CD14-positive monocyte (primary cell): ENCODE results near the gene CREBL2. TPM values are rescaled to one million over a fixed set of nuclear protein-coding genes. Genes with fewer than 3 reads are reported as not detected.
A peak's percentile ranks its signal among the peaks of the same experiment; 100 is the strongest.
"Not testable (repeated sequence)": the region's sequence is repeated elsewhere in the genome, so short reads cannot be mapped to it uniquely, and the experiment has no call there.

Source experiments
- DNase-seq, 3 donors: peaks; one replicate each; pipeline ENCODE4 v3.0.0-alpha.2; 2011 to 2022
- H2AFZ ChIP-seq: 2 replicates; pipeline ENCODE4 v1.6.0; 2012; ENCODE audit warnings: mild to moderate bottlenecking, low read depth, low read length, inconsistent platforms; ENCODE audit not compliant: insufficient read depth, poor library complexity, severe bottlenecking
- H3K27ac ChIP-seq, 2 donors: 1 replicate in 1 of 2; 2 replicates in 1 of 2; pipeline ENCODE4 v1.5.1; 2012 to 2013; ENCODE audit warnings: low read length in 2 of 2, control low read depth in 1 of 2, inconsistent platforms in 1 of 2, low read depth in 1 of 2, mild to moderate bottlenecking in 1 of 2
- H3K27me3 ChIP-seq, 2 donors: one replicate each; pipeline versions ENCODE4 v1.6.0 to v1.6.1; 2011 to 2013; ENCODE audit warnings: low read length in 2 of 2; ENCODE audit not compliant: control insufficient read depth in 2 of 2, insufficient read depth in 2 of 2
- H3K36me3 ChIP-seq, 2 donors: replicated peaks in 1 of 2; 1 replicate in 1 of 2; 2 replicates in 1 of 2; pipeline versions ENCODE4 v1.5.1 to v1.6.1; 2012 to 2013; ENCODE audit warnings: low read length in 2 of 2, control low read depth in 1 of 2, inconsistent platforms in 1 of 2, mild to moderate bottlenecking in 1 of 2; ENCODE audit not compliant: insufficient read depth in 2 of 2, control insufficient read depth in 1 of 2
- H3K4me1 ChIP-seq, 2 donors: 1 replicate in 1 of 2; 2 replicates in 1 of 2; pipeline versions ENCODE4 v1.5.1 to v1.6.1; 2012 to 2013; ENCODE audit warnings: low read length in 2 of 2, control low read depth in 1 of 2, inconsistent platforms in 1 of 2, mild to moderate bottlenecking in 1 of 2, moderate library complexity in 1 of 2; ENCODE audit not compliant: insufficient read depth in 2 of 2, control insufficient read depth in 1 of 2
- H3K4me2 ChIP-seq: replicated peaks from 2 replicates; pipeline ENCODE3; 2012; ENCODE audit warnings: low read length, moderate library complexity, mild to moderate bottlenecking; ENCODE audit not compliant: poor library complexity, severe bottlenecking; ENCODE audit errors: extremely low read depth
- H3K4me3 ChIP-seq, 3 experiments: fragments of 200-600 bp in 1 of 3; sonication (generic) in 1 of 3; replicated peaks in 1 of 3; 1 replicate in 2 of 3; 2 replicates in 1 of 3; pipeline ENCODE4 v1.5.1; 2011 to 2013; ENCODE audit warnings: low read length in 3 of 3, mild to moderate bottlenecking in 3 of 3, control low read depth in 2 of 3, low read depth in 2 of 3, inconsistent platforms in 1 of 3, moderate library complexity in 1 of 3
- H3K79me2 ChIP-seq: 2 replicates; pipeline ENCODE4 v1.6.0; 2012; ENCODE audit warnings: mild to moderate bottlenecking, control low read depth, inconsistent platforms, low read length, moderate library complexity; ENCODE audit not compliant: insufficient read depth
- H3K9ac ChIP-seq: 2 replicates; pipeline ENCODE4 v1.6.0; 2017; ENCODE audit warnings: low read length, mild to moderate bottlenecking; ENCODE audit not compliant: insufficient read depth, poor library complexity, severe bottlenecking
- H3K9me3 ChIP-seq, 2 donors: replicated peaks in 1 of 2; 1 replicate in 1 of 2; 2 replicates in 1 of 2; pipeline versions ENCODE4 v1.5.1 to v1.6.1; 2012 to 2013; ENCODE audit warnings: low read length in 2 of 2, control low read depth in 1 of 2; ENCODE audit not compliant: control insufficient read depth in 1 of 2, insufficient read depth in 1 of 2
- H4K20me1 ChIP-seq: 2 replicates; pipeline ENCODE4 v1.6.0; 2012; ENCODE audit warnings: mild to moderate bottlenecking, low read length, control low read depth, moderate library complexity; ENCODE audit not compliant: insufficient read depth
- H3K27ac Mint-ChIP-seq, 7 donors: one replicate each; pipeline ENCODE4 v1.8.0; 2020; ENCODE audit warnings: mild to moderate bottlenecking in 7 of 7, mixed read lengths in 7 of 7, moderate library complexity in 6 of 7, inconsistent platforms in 2 of 7
- H3K27me3 Mint-ChIP-seq, 3 donors: one replicate each; pipeline ENCODE4 v1.8.0; 2021 to 2022; ENCODE audit warnings: low read depth in 3 of 3, mild to moderate bottlenecking in 3 of 3, mixed read lengths in 3 of 3, moderate library complexity in 3 of 3, inconsistent platforms in 1 of 3
- H3K36me3 Mint-ChIP-seq, 2 donors: one replicate each; pipeline ENCODE4 v1.8.0; 2020; ENCODE audit warnings: mixed read lengths in 2 of 2, inconsistent platforms in 1 of 2, mild to moderate bottlenecking in 1 of 2
- H3K4me1 Mint-ChIP-seq: one replicate; pipeline ENCODE4 v1.8.0; 2020; ENCODE audit warnings: mild to moderate bottlenecking, mixed read lengths
- H3K4me3 Mint-ChIP-seq, 2 donors: one replicate each; pipeline ENCODE4 v1.8.0; 2020; ENCODE audit warnings: mild to moderate bottlenecking in 2 of 2, mixed read lengths in 2 of 2, moderate library complexity in 1 of 2
- H3K9me3 Mint-ChIP-seq, 7 donors: one replicate each; pipeline ENCODE4 v1.8.0; 2020 to 2022; ENCODE audit warnings: mixed read lengths in 7 of 7, mild to moderate bottlenecking in 6 of 7, moderate library complexity in 6 of 7, inconsistent platforms in 2 of 7
- WGBS: methylation state at CpG from one replicate; pipeline ENCODE4 v1.1.5; 2013; ENCODE audit warnings: missing lambda C conversion rate; ENCODE audit not compliant: insufficient coverage; 5-methylcytosine and 5-hydroxymethylcytosine counted together
- intact Hi-C, 2 donors: fragments of 100-400 bp; cut with micrococcal nuclease; formaldehyde crosslinking; loops; one replicate each; pipeline versions ENCODE4 v1.15.0 to v1.15.1; 2023
- polyA plus RNA-seq, 3 donors: library from polyadenylated mRNA; depleted of rRNA in 1 of 3; unstranded in 2 of 3; stranded (reverse) in 1 of 3; fragments of 300-500 nt in 2 of 3; fragments of >200 nt in 1 of 3; fragmentation: Illumina TruSeq in 2 of 3; gene quantifications; 1 replicate in 2 of 3; 2 replicates in 1 of 3; pipeline ENCODE4 v1.2.3, GENCODE V29; 2012 to 2021
- TF ChIP-seq, protein P1 (sequence below): fragments of 200-600 bp; IDR thresholded peaks from one replicate; pipeline ENCODE4 v1.8.0; 2022; ENCODE audit warnings: antibody characterized with exemption, mild to moderate bottlenecking

CREBL2 gene
- polyA plus RNA-seq, 3 donors, result 14.4 to 45.9 (median 38.2) TPM

DNA sequence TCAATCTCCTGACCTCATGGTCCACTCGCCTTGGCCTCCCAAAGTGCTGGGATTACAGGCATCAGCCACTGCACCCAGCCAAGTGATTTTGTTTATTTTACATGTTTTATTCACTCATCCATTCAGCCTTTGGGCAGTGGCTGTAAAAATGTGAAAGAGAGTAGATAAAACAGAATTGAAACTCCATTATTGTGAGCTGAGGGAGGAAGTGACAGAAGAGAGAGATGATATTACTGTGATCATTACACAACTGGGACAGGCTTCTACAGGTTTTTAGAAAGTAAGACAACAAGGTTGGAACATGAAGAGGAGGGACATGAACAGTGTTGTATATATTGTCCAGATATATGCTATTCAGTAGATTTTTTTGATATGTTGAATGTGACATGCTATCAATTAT lies 25.0 kb downstream of the CREBL2 start:
- Mint-ChIP-seq H3K4me3 (no peak overlapping the region), H3K4me1 (peaks cover 6% of the 10 kb centered on the region), H3K9me3 (peaks cover 7 to 14% (median 12%) of the 10 kb centered on the region in 7 donors), H3K36me3 (peaks cover 49 to 62% of the 10 kb centered on the region in 2 donors), H3K27me3 (no peaks in the 10 kb centered on the region), H3K27ac (peak overlapping the region in 6 of 7 donors; percentile 12 to 86 (median 44))
- WGBS, result 100% methylated on average over 1 of the region's 1 CpG
- Histone ChIP-seq H3K27me3 (no peaks in the 10 kb centered on the region), H3K4me3 (no peak overlapping the region), H3K79me2 (no peaks in the 10 kb centered on the region), H3K4me2 (no peak overlapping the region), H3K9ac (no peak overlapping the region), H3K36me3 (peaks cover 48 to 63% of the 10 kb centered on the region in 2 donors), H3K4me1 (no peaks in the 10 kb centered on the region), H4K20me1 (peaks cover 20% of the 10 kb centered on the region), H2AFZ (no peak overlapping the region), H3K27ac (peak overlapping the region in 1 of 2 donors; percentile 40), H3K9me3 (peaks cover 8 to 14% of the 10 kb centered on the region in 2 donors)
- intact Hi-C loops, result loop anchor here in 1 of 2 donors (10.0 kb wide), 1 partner anchor 52 kb away; no protein-coding TSS in a partner anchor
- TF ChIP-seq, protein P1, sequence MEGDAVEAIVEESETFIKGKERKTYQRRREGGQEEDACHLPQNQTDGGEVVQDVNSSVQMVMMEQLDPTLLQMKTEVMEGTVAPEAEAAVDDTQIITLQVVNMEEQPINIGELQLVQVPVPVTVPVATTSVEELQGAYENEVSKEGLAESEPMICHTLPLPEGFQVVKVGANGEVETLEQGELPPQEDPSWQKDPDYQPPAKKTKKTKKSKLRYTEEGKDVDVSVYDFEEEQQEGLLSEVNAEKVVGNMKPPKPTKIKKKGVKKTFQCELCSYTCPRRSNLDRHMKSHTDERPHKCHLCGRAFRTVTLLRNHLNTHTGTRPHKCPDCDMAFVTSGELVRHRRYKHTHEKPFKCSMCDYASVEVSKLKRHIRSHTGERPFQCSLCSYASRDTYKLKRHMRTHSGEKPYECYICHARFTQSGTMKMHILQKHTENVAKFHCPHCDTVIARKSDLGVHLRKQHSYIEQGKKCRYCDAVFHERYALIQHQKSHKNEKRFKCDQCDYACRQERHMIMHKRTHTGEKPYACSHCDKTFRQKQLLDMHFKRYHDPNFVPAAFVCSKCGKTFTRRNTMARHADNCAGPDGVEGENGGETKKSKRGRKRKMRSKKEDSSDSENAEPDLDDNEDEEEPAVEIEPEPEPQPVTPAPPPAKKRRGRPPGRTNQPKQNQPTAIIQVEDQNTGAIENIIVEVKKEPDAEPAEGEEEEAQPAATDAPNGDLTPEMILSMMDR, result no peak
- DNase-seq, result no peak

DNA sequence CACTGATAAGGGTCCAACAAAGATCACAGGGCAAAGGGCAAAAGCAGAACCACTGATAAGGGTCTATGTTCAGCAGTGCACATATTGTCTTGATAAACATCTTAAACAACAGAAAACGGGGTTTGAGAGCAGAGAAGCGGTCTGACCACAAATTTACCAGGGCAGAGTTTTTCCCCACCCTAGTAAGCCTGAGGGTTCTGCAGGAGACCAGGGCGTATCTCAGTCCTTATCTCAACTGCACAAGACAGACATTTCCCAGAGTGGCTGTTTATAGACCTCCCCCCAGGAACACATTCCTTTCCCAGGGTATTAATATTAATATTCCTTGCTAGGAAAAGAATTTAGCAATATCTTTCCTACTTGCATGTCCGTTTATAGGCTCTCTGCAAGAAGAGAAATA lies 28.3 kb downstream of the CREBL2 start:
- DNase-seq, result not testable (repeated sequence)
- Mint-ChIP-seq H3K36me3 (peaks cover 71 to 80% of the 10 kb centered on the region in 2 donors), H3K9me3 (peaks cover 7 to 14% (median 12%) of the 10 kb centered on the region in 7 donors)

More for the DNA sequence above, 28.3 kb downstream of the CREBL2 start:
- H2AFZ ChIP-seq, H3K79me2 ChIP-seq, H3K4me1 Mint-ChIP-seq, H3K27me3 Mint-ChIP-seq, H3K9ac ChIP-seq, H3K4me3 Mint-ChIP-seq, H3K27ac ChIP-seq, H3K4me3 ChIP-seq, H3K27ac Mint-ChIP-seq, H4K20me1 ChIP-seq, H3K4me1 ChIP-seq, H3K27me3 ChIP-seq, H3K4me2 ChIP-seq: not testable (repeated sequence)
- Histone ChIP-seq H3K9me3 (peaks cover 8 to 14% of the 10 kb centered on the region in 2 donors), H3K36me3 (peaks cover 71 to 85% of the 10 kb centered on the region in 2 donors)
- intact Hi-C loops, result loop anchor here (10.0 kb wide), 2 partner anchors 55 to 65 kb away; no protein-coding TSS in a partner anchor
- WGBS, result 94% methylated on average over 2 of the region's 4 CpGs
